Measurements from ENCODE around the gene MCF2L.

Gene MCF2L

DNA sequence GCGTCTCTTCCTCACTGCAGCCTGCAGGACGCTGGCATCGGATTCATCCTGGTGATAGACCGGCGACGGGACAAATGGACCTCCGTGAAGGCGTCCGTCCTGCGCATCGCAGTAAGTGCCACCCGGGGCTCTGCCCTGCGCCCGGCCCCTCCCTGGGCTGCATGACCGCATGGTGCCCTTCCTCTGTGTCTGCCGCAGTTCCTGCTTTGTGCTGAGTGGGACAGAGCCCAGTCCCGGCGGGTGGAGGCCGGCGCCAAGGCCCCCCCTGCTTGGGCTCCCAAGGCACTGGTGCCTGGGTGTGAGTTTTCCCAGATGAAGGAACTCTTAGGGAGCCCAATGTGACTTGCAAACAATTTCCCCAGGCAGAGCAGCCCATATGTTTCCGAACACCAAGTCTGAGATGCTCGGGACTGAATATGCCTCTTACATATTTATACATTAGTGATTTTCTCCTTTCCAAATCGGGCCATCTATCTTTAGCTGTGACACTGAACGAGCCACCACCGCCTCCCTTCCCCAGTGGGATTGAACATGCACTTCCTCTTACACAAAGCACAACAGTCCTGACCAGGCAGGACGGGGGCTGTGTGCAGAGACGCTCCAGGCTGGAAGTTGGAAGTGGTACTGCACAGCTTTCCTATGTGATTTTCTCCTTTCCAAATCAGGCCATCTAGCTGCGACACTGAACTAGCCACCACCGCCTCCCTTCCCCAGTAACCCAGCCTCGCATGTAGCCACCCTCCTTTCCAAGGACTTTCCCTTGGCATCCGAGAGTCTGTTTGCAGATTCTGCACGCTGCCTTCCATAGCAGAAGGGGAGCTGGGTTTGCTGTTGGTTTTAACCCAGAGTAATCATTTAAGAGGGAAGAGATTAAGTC, 76.5 kb downstream of the MCF2L start:
- Histone ChIP-seq H3K36me3 (no peaks in the 10 kb centered on the region), H3K4me3 (ENCODE audit: low read depth, low read length) (peak overlapping the region; percentile 70), H3K4me1 (no peaks in the 10 kb centered on the region), H3K27me3 (no peaks in the 10 kb centered on the region), H3K9me3 (no peaks in the 10 kb centered on the region)
- TF ChIP-seq CTCF (IDR thresholded peaks at IDR 0.05; ENCODE audit: low read depth, low read length): no peak
- DNase-seq: no peak

GRCh38 chr13:113046128-113046882, 77.3 kb downstream of the MCF2L start:
- Histone ChIP-seq H3K9me3 (no peaks in the 10 kb centered on the region), H3K27me3 (no peaks in the 10 kb centered on the region), H3K4me1 (no peaks in the 10 kb centered on the region), H3K4me3 (ENCODE audit: low read depth, low read length) (peak overlapping the region; percentile 70), H3K36me3 (no peaks in the 10 kb centered on the region)
- no peak for DNase-seq
- no peak for TF ChIP-seq CTCF (IDR thresholded peaks at IDR 0.05; ENCODE audit: low read depth, low read length)

DNA sequence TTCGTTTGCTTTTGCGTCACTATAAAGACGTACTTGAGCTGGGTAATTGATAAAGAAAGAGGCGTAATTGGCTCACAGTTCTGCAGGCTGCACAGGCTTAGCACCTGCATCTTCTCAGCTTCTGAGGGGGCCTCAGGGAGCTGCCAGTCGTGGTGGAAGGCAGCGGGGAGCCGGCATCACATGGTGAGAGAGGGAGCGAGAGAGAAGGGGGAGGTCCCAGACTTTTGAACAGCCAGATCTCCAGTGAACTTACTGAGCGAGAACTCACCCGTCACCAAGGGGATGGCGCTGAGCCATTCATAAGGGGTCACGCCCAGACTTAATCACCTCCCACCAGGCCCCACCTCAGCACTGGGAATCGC, 77.8 kb downstream of the MCF2L start:
- Histone ChIP-seq H3K9me3 (no peaks in the 10 kb centered on the region), H3K4me3 (ENCODE audit: low read depth, low read length) (no peak overlapping the region), H3K36me3 (no peaks in the 10 kb centered on the region), H3K27me3 (no peaks in the 10 kb centered on the region), H3K4me1 (no peaks in the 10 kb centered on the region)
- no peak for DNase-seq
- no peak for TF ChIP-seq CTCF (IDR thresholded peaks at IDR 0.05; ENCODE audit: low read depth, low read length)

- Histone ChIP-seq H3K27me3 (no peaks in the 10 kb centered on the region), H3K36me3 (no peaks in the 10 kb centered on the region), H3K9me3 (no peaks in the 10 kb centered on the region), H3K4me1 (no peaks in the 10 kb centered on the region), H3K4me3 (ENCODE audit: low read depth, low read length) (no peak overlapping the region)
- no peak for TF ChIP-seq CTCF (IDR thresholded peaks at IDR 0.05; ENCODE audit: low read depth, low read length)
- no peak for DNase-seq
Measured at GRCh38 chr13:113047587-113047986, 78.6 kb downstream of the MCF2L start.

- DNase-seq: peak; percentile 3
- no peaks in the 10 kb centered on the region for H3K4me1 ChIP-seq
- no peaks in the 10 kb centered on the region for H3K9me3 ChIP-seq
- H3K4me3 ChIP-seq (ENCODE audit: low read depth, low read length): no peak overlapping the region
- no peaks in the 10 kb centered on the region for H3K36me3 ChIP-seq
- H3K27me3 ChIP-seq: no peaks in the 10 kb centered on the region
- TF ChIP-seq CTCF (IDR thresholded peaks at IDR 0.05; ENCODE audit: low read depth, low read length): no peak
Measured at GRCh38 chr13:113048766-113049165, 79.8 kb downstream of the MCF2L start.

DNA sequence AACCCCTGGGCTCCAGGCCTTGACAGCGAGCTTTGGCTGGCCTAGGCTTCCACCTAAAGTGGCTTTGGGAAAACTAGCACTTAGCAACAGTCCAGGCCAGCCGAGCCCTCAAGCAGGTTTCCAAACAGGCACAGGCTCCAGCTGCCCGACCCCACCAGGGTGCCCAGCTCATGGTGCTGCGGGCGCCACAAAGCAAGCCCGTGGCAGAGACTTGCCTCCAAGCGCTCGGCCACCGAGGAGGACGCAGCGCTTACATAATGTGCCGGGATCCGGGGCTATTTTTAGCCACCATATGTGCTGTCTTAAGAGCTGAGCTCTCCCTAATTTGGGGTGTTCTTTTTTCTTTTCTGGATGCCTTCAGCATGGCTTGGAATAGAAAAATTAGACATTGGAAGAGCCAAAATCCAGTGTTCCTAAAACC, 80.5 kb downstream of the MCF2L start:
- DNase-seq: no peak
- no peaks in the 10 kb centered on the region for H3K36me3 ChIP-seq
- no peaks in the 10 kb centered on the region for H3K4me1 ChIP-seq
- no peak for TF ChIP-seq CTCF (IDR thresholded peaks at IDR 0.05; ENCODE audit: low read depth, low read length)
- H3K9me3 ChIP-seq: no peaks in the 10 kb centered on the region
- no peaks in the 10 kb centered on the region for H3K27me3 ChIP-seq
- no peak overlapping the region for H3K4me3 ChIP-seq (ENCODE audit: low read depth, low read length)
